Measurements from ENCODE around the gene DIAPH1. TPM values are rescaled to one million over a fixed set of nuclear protein-coding genes. Genes with fewer than 3 reads are reported as not detected.

DIAPH1 gene
- total RNA-seq, 1 donor from 2014 or later: 65.8 TPM

- Histone ChIP-seq H3K27me3 (no peaks in the 10 kb centered on the region), H3K27ac (no peak overlapping the region), H3K36me3 (peaks cover 25 to 48% of the 10 kb centered on the region in 2 donors), H3K4me1 (no peaks in the 10 kb centered on the region), H3K9me3 (peaks cover 16 to 25% of the 10 kb centered on the region in 2 donors), H3K4me3 (no peak overlapping the region)
- no peak for TF ChIP-seq CTCF (IDR thresholded peaks at IDR 0.05)
- intact Hi-C loops (cut with DNase I): no loop called here
- DNase-seq (ENCODE audit: low spot score in 2 of 2): no peak
Measured at GRCh38 chr5:141547488-141547887, 71.3 kb downstream of the DIAPH1 start.

GRCh38 chr5:141543053-141543452 is 75.7 kb downstream of the DIAPH1 start:
- intact Hi-C loops (cut with DNase I): no loop called here
- no peak for DNase-seq (ENCODE audit: low spot score in 2 of 2)
- TF ChIP-seq CTCF (IDR thresholded peaks at IDR 0.05): no peak
- Histone ChIP-seq H3K27me3 (no peaks in the 10 kb centered on the region), H3K4me1 (no peaks in the 10 kb centered on the region), H3K9me3 (peaks cover 14 to 21% of the 10 kb centered on the region in 2 donors), H3K36me3 (peaks cover 20 to 36% of the 10 kb centered on the region in 2 donors), H3K4me3 (no peak overlapping the region), H3K27ac (no peak overlapping the region)

GRCh38 chr5:141534492-141535213 is 84.1 kb downstream of the DIAPH1 start:
- intact Hi-C loops (cut with DNase I): no loop called here

GRCh38 chr5:141533897-141534296 is 84.9 kb downstream of the DIAPH1 start:
- Histone ChIP-seq H3K9me3 (no peaks in the 10 kb centered on the region), H3K36me3 (peaks cover 6 to 19% of the 10 kb centered on the region in 2 donors), H3K4me1 (peaks cover 0 to 10% of the 10 kb centered on the region in 2 donors), H3K27ac (no peak overlapping the region), H3K4me3 (no peak overlapping the region), H3K27me3 (no peaks in the 10 kb centered on the region)
- TF ChIP-seq CTCF (IDR thresholded peaks at IDR 0.05): no peak
- intact Hi-C loops (cut with DNase I): no loop called here
- no peak for DNase-seq (ENCODE audit: low spot score in 2 of 2)

More at GRCh38 chr5:141534492-141535213, 84.1 kb downstream of the DIAPH1 start:
- H3K9me3 ChIP-seq: no peaks in the 10 kb centered on the region
- no peak overlapping the region for H3K4me3 ChIP-seq
- TF ChIP-seq CTCF (IDR thresholded peaks at IDR 0.05): no peak
- no peaks in the 10 kb centered on the region for H3K27me3 ChIP-seq
- no peak for DNase-seq (ENCODE audit: low spot score in 2 of 2)
- peaks cover 0 to 3% of the 10 kb centered on the region in 2 donors for H3K4me1 ChIP-seq
- no peak overlapping the region for H3K27ac ChIP-seq
- peaks cover 6 to 18% of the 10 kb centered on the region in 2 donors for H3K36me3 ChIP-seq

- DNase-seq (ENCODE audit: low spot score in 2 of 2): no peak
- H3K36me3 ChIP-seq: peaks cover 6 to 22% of the 10 kb centered on the region in 2 donors
- intact Hi-C loops (cut with DNase I): no loop called here
- TF ChIP-seq CTCF (IDR thresholded peaks at IDR 0.05): no peak
- H3K4me3 ChIP-seq: no peak overlapping the region
- H3K27me3 ChIP-seq: no peaks in the 10 kb centered on the region
- no peak overlapping the region for H3K27ac ChIP-seq
- H3K4me1 ChIP-seq: peaks cover 0 to 20% of the 10 kb centered on the region in 2 donors
- no peaks in the 10 kb centered on the region for H3K9me3 ChIP-seq
Measured at GRCh38 chr5:141532726-141533125, 86.1 kb downstream of the DIAPH1 start.

Measured in ascending aorta (tissue), 2 donors.